ENCODE data around the gene ALDH8A1.

- TF ChIP-seq POLR2A (IDR thresholded peaks at IDR 0.05) (no peak), CTCF (IDR thresholded peaks at IDR 0.05) (no peak)
These were observed 30.9 kb upstream of the ALDH8A1 start for GRCh38 chr6:134980846-134981245.
